Lower leg skin (tissue), 3 donors: ENCODE measurements around the gene RIOK1.

ENCODE experiments used
- POLR2A ChIP-seq, 2 donors: fragments of 450-650 bp; IDR thresholded peaks; one replicate each; pipeline ENCODE4 v1.6.1; 2016 to 2017; ENCODE audit warnings: antibody characterized with exemption in 2 of 2, mild to moderate bottlenecking in 1 of 2, moderate library complexity in 1 of 2
- TF ChIP-seq, protein P1 (sequence below), 3 donors: fragments of 450-650 bp; IDR thresholded peaks; one replicate each; pipeline ENCODE4 v1.5.1; 2016; ENCODE audit warnings: antibody characterized with exemption in 3 of 3, mild to moderate bottlenecking in 3 of 3, moderate library complexity in 2 of 3

DNA sequence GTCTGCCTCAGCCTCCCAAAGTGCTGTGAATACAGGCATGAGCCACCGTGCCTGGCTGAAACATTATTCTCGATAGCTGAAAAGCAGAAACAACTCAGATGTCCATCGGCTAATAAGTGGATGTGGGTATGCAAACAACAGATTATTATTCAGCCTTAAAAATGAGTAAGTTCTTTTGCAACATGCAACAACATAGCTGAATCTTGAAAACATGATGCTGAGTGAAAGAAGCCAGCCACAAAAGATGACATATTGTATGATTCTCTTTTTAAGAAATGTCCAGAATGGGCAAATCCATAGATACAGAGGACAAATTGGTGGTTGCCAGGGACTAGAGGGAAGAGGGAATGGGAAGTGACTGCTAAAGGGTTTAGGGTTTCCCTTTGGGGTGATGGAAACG lies 61.7 kb downstream of the RIOK1 start:
- TF ChIP-seq, protein P1, sequence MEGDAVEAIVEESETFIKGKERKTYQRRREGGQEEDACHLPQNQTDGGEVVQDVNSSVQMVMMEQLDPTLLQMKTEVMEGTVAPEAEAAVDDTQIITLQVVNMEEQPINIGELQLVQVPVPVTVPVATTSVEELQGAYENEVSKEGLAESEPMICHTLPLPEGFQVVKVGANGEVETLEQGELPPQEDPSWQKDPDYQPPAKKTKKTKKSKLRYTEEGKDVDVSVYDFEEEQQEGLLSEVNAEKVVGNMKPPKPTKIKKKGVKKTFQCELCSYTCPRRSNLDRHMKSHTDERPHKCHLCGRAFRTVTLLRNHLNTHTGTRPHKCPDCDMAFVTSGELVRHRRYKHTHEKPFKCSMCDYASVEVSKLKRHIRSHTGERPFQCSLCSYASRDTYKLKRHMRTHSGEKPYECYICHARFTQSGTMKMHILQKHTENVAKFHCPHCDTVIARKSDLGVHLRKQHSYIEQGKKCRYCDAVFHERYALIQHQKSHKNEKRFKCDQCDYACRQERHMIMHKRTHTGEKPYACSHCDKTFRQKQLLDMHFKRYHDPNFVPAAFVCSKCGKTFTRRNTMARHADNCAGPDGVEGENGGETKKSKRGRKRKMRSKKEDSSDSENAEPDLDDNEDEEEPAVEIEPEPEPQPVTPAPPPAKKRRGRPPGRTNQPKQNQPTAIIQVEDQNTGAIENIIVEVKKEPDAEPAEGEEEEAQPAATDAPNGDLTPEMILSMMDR (IDR thresholded peaks at IDR 0.05) = no peak
- no peak for TF ChIP-seq POLR2A (IDR thresholded peaks at IDR 0.05)
